SU-DHL-6 (cell line): ENCODE data around the gene OBSCN.

Experiments
- CTCF ChIP-seq: fragments of 200-600 bp; sonication (generic); IDR thresholded peaks from one replicate; pipeline ENCODE4 v1.5.1; 2017; ENCODE audit warnings: antibody characterized with exemption, mild to moderate bottlenecking, low read length, moderate library complexity; ENCODE audit not compliant: insufficient read depth, poor library complexity, severe bottlenecking
- EZH2phosphoT487 ChIP-seq: fragments of 200-600 bp; sonication (generic), shearing (Covaris generic); conservative IDR thresholded peaks from 2 replicates; pipeline ENCODE4 v1.6.1; 2018; ENCODE audit warnings: mild to moderate bottlenecking, antibody characterized with exemption, low read length, moderate library complexity, mixed read lengths

- TF ChIP-seq CTCF (no peak), EZH2phosphoT487 (no peak)
Observed at GRCh38 chr1:228316589-228317387, 108.9 kb downstream of the OBSCN start.
